GM23248 (cell line): ENCODE data around the gene LAMA2. TPM values are rescaled to one million over a fixed set of nuclear protein-coding genes. Genes with fewer than 3 reads are reported as not detected.

Experiments
- DNase-seq: peaks from one replicate; pipeline ENCODE4 v3.0.0-alpha.2; 2015
- H2AFZ ChIP-seq: fragments of 200-600 bp; sonication (generic); 2 replicates; pipeline ENCODE4 v1.6.1; 2016; ENCODE audit warnings: antibody characterized with exemption
- H3F3A ChIP-seq: fragments of 200-600 bp; sonication (generic); 2 replicates; pipeline ENCODE4 v1.6.1; 2016; ENCODE audit warnings: mild to moderate bottlenecking, antibody characterized with exemption, mixed run types; ENCODE audit not compliant: insufficient read depth
- H3K27ac ChIP-seq: fragments of 200-600 bp; sonication (generic); 2 replicates; pipeline ENCODE4 v1.5.1; 2016; ENCODE audit warnings: mild to moderate bottlenecking
- H3K27me3 ChIP-seq: fragments of 200-600 bp; sonication (generic); replicated peaks from 2 replicates; pipeline ENCODE4 v1.6.1; 2016; ENCODE audit warnings: mild to moderate bottlenecking; ENCODE audit not compliant: insufficient read depth
- H3K36me3 ChIP-seq: fragments of 200-600 bp; sonication (generic); 2 replicates; pipeline ENCODE4 v1.6.1; 2016; ENCODE audit warnings: low read depth, mild to moderate bottlenecking
- H3K4me1 ChIP-seq: fragments of 200-600 bp; sonication (generic); 2 replicates; pipeline ENCODE4 v1.6.1; 2016; ENCODE audit warnings: mild to moderate bottlenecking; ENCODE audit not compliant: insufficient read depth
- H3K4me2 ChIP-seq: fragments of 200-600 bp; sonication (generic); one replicate; pipeline ENCODE4 v1.6.1; 2016; ENCODE audit warnings: mild to moderate bottlenecking; ENCODE audit not compliant: unreplicated experiment
- H3K4me3 ChIP-seq: fragments of 200-600 bp; sonication (generic); 2 replicates; pipeline ENCODE4 v1.5.1; 2016; ENCODE audit warnings: mild to moderate bottlenecking
- H3K79me2 ChIP-seq: fragments of 200-600 bp; sonication (generic); 2 replicates; pipeline ENCODE4 v1.6.1; 2016; ENCODE audit warnings: mild to moderate bottlenecking; ENCODE audit not compliant: insufficient read depth
- H3K9ac ChIP-seq: fragments of 200-600 bp; sonication (generic); 2 replicates; pipeline ENCODE4 v1.6.1; 2016; ENCODE audit warnings: mild to moderate bottlenecking
- H3K9me2 ChIP-seq: fragments of 200-600 bp; sonication (generic); 2 replicates; pipeline ENCODE4 v1.6.1; 2016; ENCODE audit warnings: mixed run types, mild to moderate bottlenecking, moderate library complexity; ENCODE audit not compliant: insufficient read depth
- H3K9me3 ChIP-seq: fragments of 200-600 bp; sonication (generic); one replicate; pipeline ENCODE4 v1.6.1; 2017; ENCODE audit warnings: low read depth
- H4K20me1 ChIP-seq: fragments of 200-600 bp; sonication (generic); 2 replicates; pipeline ENCODE4 v1.6.0; 2016; ENCODE audit not compliant: insufficient read depth
- EZH2 ChIP-seq: fragments of 200-600 bp; sonication (generic); IDR thresholded peaks from 2 replicates; pipeline ENCODE4 v1.6.1; 2018; ENCODE audit warnings: antibody characterized with exemption, mild to moderate bottlenecking; ENCODE audit not compliant: insufficient read depth, poor library complexity, severe bottlenecking
- EZH2phosphoT487 ChIP-seq: fragments of 200-600 bp; sonication (generic); IDR thresholded peaks from 2 replicates; pipeline ENCODE4 v1.6.1; 2018; ENCODE audit warnings: antibody characterized with exemption, moderate library complexity, mild to moderate bottlenecking, low read depth; ENCODE audit not compliant: insufficient read depth
- WGBS, 2 experiments: methylation state at CpG; one replicate each; pipeline ENCODE4 v1.1.6; 2015 to 2017; ENCODE audit warnings: low lambda C conversion rate in 2 of 2, low coverage in 1 of 2; ENCODE audit errors: missing lambda C conversion rate in 2 of 2; 5-methylcytosine and 5-hydroxymethylcytosine counted together
- in situ Hi-C: fragments of 300-500 bp; cut with MboI; formaldehyde crosslinking; loops from 2 replicates; pipeline ENCODE4 v1.15.0; 2020
- polyA plus RNA-seq: library from polyadenylated mRNA; unstranded; fragments of >200 nt; fragmentation: Nextera tagmentation; extraction: Ambion mirVana; gene quantifications from 2 replicates; pipeline ENCODE4 v1.2.1, GENCODE V29; 2016
- total RNA-seq: library from RNA; depleted of rRNA; stranded (reverse); fragments of >200 nt; shearing (Covaris generic); gene quantifications from 2 replicates; pipeline ENCODE4 v1.2.3, GENCODE V29; 2014

LAMA2 gene
- total and polyA plus RNA-seq, 2 experiments from 2014 or later = 8.3 to 31.1 TPM

DNA sequence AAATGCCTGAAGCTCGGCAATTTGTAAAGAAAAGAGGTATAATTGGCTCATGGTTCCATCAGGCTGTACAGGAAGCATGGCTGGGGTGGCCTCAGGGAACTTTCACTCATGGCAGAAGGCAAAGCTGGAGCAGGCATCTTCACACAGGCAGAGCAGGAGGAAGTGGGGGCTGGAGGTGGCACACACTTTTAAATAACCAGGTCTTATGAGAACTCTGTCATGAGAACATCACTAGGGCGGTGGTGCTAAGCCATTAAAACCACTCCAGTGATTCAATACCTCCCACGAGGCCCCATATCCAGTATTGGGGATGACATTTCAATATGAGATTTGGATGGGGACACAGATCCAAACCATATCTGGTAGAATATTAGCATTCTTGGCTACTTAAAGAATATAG lies 481.8 kb downstream of the LAMA2 start:
- H3K27ac ChIP-seq = no peak overlapping the region
- TF ChIP-seq EZH2 (no peak), EZH2phosphoT487 (no peak)
- in situ Hi-C loops = no loop called here
- peaks cover 7% of the 10 kb centered on the region; the same call in 1 of the 2 replicates for H3K4me1 ChIP-seq
- no peaks in the 10 kb centered on the region for H3K79me2 ChIP-seq
- no peaks in the 10 kb centered on the region for H3K9me3 ChIP-seq
- H3K9me2 ChIP-seq = no peaks in the 10 kb centered on the region
- H3K4me3 ChIP-seq = no peak overlapping the region
- H2AFZ ChIP-seq = no peak overlapping the region
- no peaks in the 10 kb centered on the region for H4K20me1 ChIP-seq
- H3K27me3 ChIP-seq = no peaks in the 10 kb centered on the region
- 96 to 98% methylated on average over 3 of the region's 3 CpGs for WGBS, 2 experiments
- no peak for DNase-seq
- H3F3A ChIP-seq = no peaks in the 10 kb centered on the region
- H3K9ac ChIP-seq = no peak overlapping the region
- H3K4me2 ChIP-seq = no peak overlapping the region
- H3K36me3 ChIP-seq = no peaks in the 10 kb centered on the region

DNA sequence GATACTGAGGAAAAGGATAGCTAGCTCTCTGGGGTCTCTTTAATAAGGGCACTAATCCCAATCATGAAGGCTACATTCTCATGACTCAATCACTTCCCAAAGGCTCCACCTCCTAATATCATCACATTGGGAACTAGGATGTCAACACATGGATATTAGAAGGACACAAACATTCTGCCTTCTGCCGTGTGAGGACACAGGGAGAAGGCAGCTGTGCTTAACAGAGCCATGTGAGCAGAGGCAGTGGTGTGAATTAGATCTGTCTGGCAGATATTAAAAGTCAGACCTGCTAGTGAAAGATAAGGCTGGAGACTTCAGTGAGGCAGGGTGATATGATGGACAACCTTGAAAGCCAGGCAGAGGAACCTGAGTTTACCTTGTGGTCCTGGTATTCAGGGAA lies 485.1 kb downstream of the LAMA2 start:
- in situ Hi-C loops = no loop called here
- 45% methylated on average over 1 of the region's 1 CpG for WGBS, 2 experiments

DNA sequence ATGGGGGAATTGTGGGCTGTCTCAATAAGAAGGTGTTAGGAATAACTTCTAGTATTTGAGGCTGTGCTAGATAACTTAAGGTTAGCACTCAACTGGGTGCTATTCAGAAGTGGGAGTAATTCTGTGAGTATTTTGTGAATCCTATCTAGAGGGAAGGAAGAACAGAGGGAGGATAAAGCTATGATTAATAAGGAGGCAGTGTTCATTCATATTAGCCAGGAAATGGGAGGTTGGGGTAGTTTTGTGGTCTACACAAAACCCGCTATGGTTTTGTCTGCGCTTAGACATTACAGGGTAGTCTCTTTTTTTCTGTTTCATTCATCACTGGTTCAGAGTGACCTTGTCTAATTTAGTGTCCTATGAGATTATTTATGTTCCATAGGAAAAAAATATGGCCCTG lies 486.0 kb downstream of the LAMA2 start:
- H3F3A ChIP-seq = no peaks in the 10 kb centered on the region
- H3K9ac ChIP-seq = no peak overlapping the region
- H3K36me3 ChIP-seq = no peaks in the 10 kb centered on the region
- H3K9me3 ChIP-seq = no peaks in the 10 kb centered on the region
- H2AFZ ChIP-seq = no peak overlapping the region
- H3K9me2 ChIP-seq = no peaks in the 10 kb centered on the region
- no peaks in the 10 kb centered on the region for H3K27me3 ChIP-seq
- H3K4me3 ChIP-seq = no peak overlapping the region
- in situ Hi-C loops = no loop called here
- DNase-seq = no peak
- peaks cover 8% of the 10 kb centered on the region for H3K4me1 ChIP-seq
- TF ChIP-seq EZH2phosphoT487 = no peak
- TF ChIP-seq EZH2 = no peak
- no peak overlapping the region for H3K4me2 ChIP-seq
- 93 to 100% methylated on average over 2 of the region's 2 CpGs for WGBS, 2 experiments
- H3K27ac ChIP-seq = no peak overlapping the region
- H3K79me2 ChIP-seq = no peaks in the 10 kb centered on the region
- no peaks in the 10 kb centered on the region for H4K20me1 ChIP-seq

More for the DNA sequence above, 485.1 kb downstream of the LAMA2 start:
- TF ChIP-seq EZH2phosphoT487 (no peak), EZH2 (no peak)
- Histone ChIP-seq H3F3A (no peaks in the 10 kb centered on the region), H3K79me2 (no peaks in the 10 kb centered on the region), H3K9me3 (no peaks in the 10 kb centered on the region), H3K9me2 (no peaks in the 10 kb centered on the region), H2AFZ (no peak overlapping the region), H3K4me3 (no peak overlapping the region), H4K20me1 (no peaks in the 10 kb centered on the region), H3K4me2 (no peak overlapping the region), H3K36me3 (no peaks in the 10 kb centered on the region), H3K27ac (no peak overlapping the region), H3K27me3 (no peaks in the 10 kb centered on the region), H3K4me1 (peaks cover 8% of the 10 kb centered on the region), H3K9ac (no peak overlapping the region)
- DNase-seq = no peak

DNA sequence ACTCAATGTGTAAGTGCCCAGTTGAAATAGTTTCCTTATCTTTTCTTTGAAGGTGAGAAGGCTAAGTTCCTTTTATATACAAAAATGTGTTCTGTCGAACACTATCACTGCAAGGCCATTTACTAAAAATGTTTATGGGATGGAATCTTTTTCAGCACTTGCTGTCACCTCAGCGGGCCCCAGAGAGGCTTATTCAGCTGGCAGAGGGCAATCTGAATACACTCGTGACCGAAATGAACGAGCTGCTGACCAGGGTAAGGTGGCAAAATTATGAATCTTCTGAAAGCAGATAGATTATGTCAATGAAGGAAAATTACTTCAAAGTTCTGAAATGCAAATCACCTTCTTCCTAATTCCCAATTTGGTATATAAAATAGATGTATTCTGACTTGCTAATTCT lies 486.8 kb downstream of the LAMA2 start:
- peak overlapping the region; percentile 52; the same call in 1 of the 2 replicates for H3K4me3 ChIP-seq
- no peaks in the 10 kb centered on the region for H3K36me3 ChIP-seq
- no peaks in the 10 kb centered on the region for H3K27me3 ChIP-seq
- in situ Hi-C loops = no loop called here
- H3K79me2 ChIP-seq = no peaks in the 10 kb centered on the region
- DNase-seq = peak; percentile 4
- TF ChIP-seq EZH2 = no peak
- no peak for TF ChIP-seq EZH2phosphoT487
- no peaks in the 10 kb centered on the region for H3K9me3 ChIP-seq
- no peak overlapping the region for H3K27ac ChIP-seq
- H3K4me2 ChIP-seq = peak overlapping the region; percentile 91
- H2AFZ ChIP-seq = peak overlapping the region; percentile 79; the same call in 1 of the 2 replicates
- WGBS, 2 experiments = 73 to 79% methylated on average over 5 of the region's 5 CpGs
- no peaks in the 10 kb centered on the region for H4K20me1 ChIP-seq
- H3K9me2 ChIP-seq = no peaks in the 10 kb centered on the region
- peaks cover 8% of the 10 kb centered on the region for H3K4me1 ChIP-seq
- no peak overlapping the region for H3K9ac ChIP-seq
- H3F3A ChIP-seq = no peaks in the 10 kb centered on the region

DNA sequence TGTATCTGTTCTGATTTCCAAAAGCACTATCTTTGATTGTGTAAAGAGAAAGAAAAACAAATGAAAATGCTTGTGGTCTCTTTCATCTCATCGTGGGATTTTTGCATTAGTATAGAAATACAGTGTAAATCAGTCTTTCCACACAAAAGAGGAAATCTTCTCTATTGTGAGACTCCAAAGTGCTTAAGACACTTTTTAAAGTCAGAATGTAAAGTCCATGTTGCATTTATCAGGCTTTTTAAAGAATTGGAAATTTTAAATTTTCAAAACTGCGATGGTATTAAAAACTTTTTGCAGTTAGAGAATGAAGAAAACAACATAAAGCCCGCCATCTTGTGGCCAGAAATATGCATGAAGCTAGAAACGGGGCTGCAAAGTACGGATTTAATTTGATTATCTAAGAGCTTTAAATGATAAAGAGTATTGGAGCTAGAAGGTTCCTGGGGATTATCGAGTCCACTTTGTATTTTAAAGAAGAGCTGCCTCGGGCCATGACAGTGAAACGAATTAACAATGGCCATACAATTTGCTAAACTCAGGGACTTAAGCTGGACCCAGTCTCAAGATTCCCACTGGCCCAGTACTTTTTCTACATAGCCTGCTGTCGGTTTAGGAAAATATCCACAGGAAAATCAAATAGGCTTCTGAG lies 487.5 kb downstream of the LAMA2 start:
- no peaks in the 10 kb centered on the region for H3K9me3 ChIP-seq
- H3K4me1 ChIP-seq = peaks cover 8% of the 10 kb centered on the region
- TF ChIP-seq EZH2 (no peak), EZH2phosphoT487 (no peak)
- whole genome bisulfite sequencing, 2 experiments = 7 to 10% methylated on average over 9 of the region's 9 CpGs
- no peaks in the 10 kb centered on the region for H4K20me1 ChIP-seq
- no peaks in the 10 kb centered on the region for H3K9me2 ChIP-seq
- peak overlapping the region; percentile 79 for H2AFZ ChIP-seq
- H3K4me3 ChIP-seq = peak overlapping the region; percentile 52
- no peak overlapping the region for H3K27ac ChIP-seq
- H3K27me3 ChIP-seq = no peaks in the 10 kb centered on the region
- H3K79me2 ChIP-seq = no peaks in the 10 kb centered on the region
- DNase-seq = peak; percentile 68
- no peaks in the 10 kb centered on the region for H3F3A ChIP-seq
- H3K4me2 ChIP-seq = peak overlapping the region; percentile 91
- in situ Hi-C loops = no loop called here
- H3K9ac ChIP-seq = peak overlapping the region; percentile 32
- H3K36me3 ChIP-seq = no peaks in the 10 kb centered on the region
